Gastrocnemius medialis (tissue), 4 donors: ENCODE results near the gene ANKRD33B. TPM values are rescaled to one million over a fixed set of nuclear protein-coding genes. Genes with fewer than 3 reads are reported as not detected.
A peak's percentile ranks its signal among the peaks of the same experiment; 100 is the strongest.

Source experiments
- ATAC-seq, 2 donors: fragments of 150-250 bp; one replicate each; pipeline ENCODE4 v1.9.1; 2016
- DNase-seq, 2 donors: peaks; one replicate each; pipeline ENCODE4 v3.0.0-alpha.2; 2019
- H3K27ac ChIP-seq, 4 donors: fragments of 200-600 bp; sonication (generic); 1 replicate in 1 of 4; 2 replicates in 3 of 4; pipeline ENCODE4 v1.5.1; 2016 to 2018; ENCODE audit warnings: mild to moderate bottlenecking in 2 of 4, moderate library complexity in 1 of 4
- H3K27me3 ChIP-seq, 3 donors: fragments of 200-600 bp; sonication (generic) in 2 of 3; 1 replicate in 1 of 3; 2 replicates in 2 of 3; pipeline versions ENCODE4 v1.5.1 to v1.6.0; 2016 to 2019; ENCODE audit warnings: mild to moderate bottlenecking in 1 of 3, moderate library complexity in 1 of 3
- H3K36me3 ChIP-seq, 2 donors: fragments of 200-600 bp; sonication (generic) in 1 of 2; one replicate each; pipeline ENCODE4 v1.5.1; 2017 to 2018
- H3K4me1 ChIP-seq, 2 donors: fragments of 200-600 bp; sonication (generic) in 1 of 2; one replicate each; pipeline ENCODE4 v1.5.1; 2016 to 2017; ENCODE audit warnings: mild to moderate bottlenecking in 2 of 2
- H3K4me3 ChIP-seq, 4 donors: fragments of 200-600 bp; sonication (generic) in 3 of 4; 1 replicate in 1 of 4; 2 replicates in 3 of 4; pipeline ENCODE4 v1.5.1; 2016 to 2019; ENCODE audit warnings: mild to moderate bottlenecking in 2 of 4
- H3K9me3 ChIP-seq, 3 donors: fragments of 200-600 bp; sonication (generic) in 2 of 3; 1 replicate in 1 of 3; 2 replicates in 2 of 3; pipeline ENCODE4 v1.5.1; 2016 to 2019
- POLR2A ChIP-seq, 2 donors: fragments of 450-650 bp; IDR thresholded peaks; one replicate each; pipeline ENCODE4 v1.6.1; 2017; ENCODE audit warnings: antibody characterized with exemption in 2 of 2, mild to moderate bottlenecking in 2 of 2, moderate library complexity in 2 of 2
- in situ Hi-C, 4 donors: fragments of 200-750 bp; cut with MboI; loops; one replicate each; pipeline versions ENCODE4 v1.15.0 to v1.8.0; 2017; ENCODE audit warnings: low sequenced_read_pairs in 4 of 4
- intact Hi-C: fragments of 100-400 bp; cut with DNase I; formaldehyde crosslinking; loops from one replicate; pipeline ENCODE4 v1.15.1; 2023; ENCODE audit warnings: low total_unique reads
- total RNA-seq, 4 donors: library from RNA; depleted of rRNA; stranded (reverse); fragments of >200 nt; gene quantifications; one replicate each; pipeline versions ENCODE4 v1.1.0 to v1.2.3, GENCODE V29; 2016
- TF ChIP-seq, protein P1 (sequence below), 5 experiments: fragments of 450-650 bp in 3 of 5; fragments of 200-600 bp in 2 of 5; sonication (generic) in 2 of 5; IDR thresholded peaks in 4 of 5; conservative IDR thresholded peaks in 1 of 5; 1 replicate in 4 of 5; 2 replicates in 1 of 5; pipeline ENCODE4 v1.5.1; 2016 to 2019; ENCODE audit warnings: antibody characterized with exemption in 5 of 5, mild to moderate bottlenecking in 3 of 5, moderate library complexity in 3 of 5

The ANKRD33B gene
- total RNA-seq, 4 donors from 2014 or later, result 2.2 to 38.9 (median 15.1) TPM

DNA sequence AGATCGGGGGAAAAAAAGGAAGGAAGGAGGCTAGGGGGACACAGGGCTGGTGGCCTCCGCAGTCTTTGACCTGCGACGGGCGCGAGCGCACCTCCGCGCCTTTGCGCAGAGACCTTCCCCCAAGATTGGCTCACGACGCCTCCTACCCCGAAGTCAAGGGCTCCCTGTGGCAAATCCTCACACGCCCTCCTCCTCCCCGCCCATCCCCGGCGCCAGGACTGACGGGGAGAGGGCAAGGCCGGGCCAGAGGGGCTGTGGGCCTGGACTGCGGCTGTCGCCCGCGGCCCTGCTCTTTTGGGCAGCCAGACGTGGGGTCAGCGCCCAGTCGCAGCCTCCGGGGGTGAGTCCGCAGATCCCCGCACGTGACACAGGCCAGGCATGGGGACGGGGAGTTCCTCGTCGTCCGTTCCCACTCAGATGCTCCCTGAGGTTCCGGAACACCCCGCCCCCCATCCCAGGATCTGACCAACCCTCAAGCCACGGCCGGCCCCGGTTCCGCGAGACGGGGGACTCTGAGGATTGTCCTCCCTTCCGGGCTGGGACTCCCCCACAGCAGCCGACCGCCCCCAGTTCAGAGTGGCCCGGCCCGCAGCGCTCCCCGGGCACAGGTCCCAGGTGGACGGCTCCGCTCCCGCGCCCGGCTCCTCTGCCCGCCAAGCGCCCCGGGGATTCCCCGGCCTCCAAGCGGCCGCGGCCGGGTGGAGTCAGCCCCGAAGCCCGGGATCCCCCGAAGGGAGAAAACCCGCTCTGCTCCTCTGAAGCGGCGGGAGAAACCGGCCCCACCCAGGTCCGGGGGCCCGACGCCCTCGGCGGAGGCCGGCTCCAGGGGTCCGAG lies 543 bp upstream of the ANKRD33B start:
- H3K4me3 ChIP-seq, result peak overlapping the region; percentile 60 to 79 (median 66)
- TF ChIP-seq POLR2A (IDR thresholded peaks at IDR 0.05), result no peak
- TF ChIP-seq, protein P1, sequence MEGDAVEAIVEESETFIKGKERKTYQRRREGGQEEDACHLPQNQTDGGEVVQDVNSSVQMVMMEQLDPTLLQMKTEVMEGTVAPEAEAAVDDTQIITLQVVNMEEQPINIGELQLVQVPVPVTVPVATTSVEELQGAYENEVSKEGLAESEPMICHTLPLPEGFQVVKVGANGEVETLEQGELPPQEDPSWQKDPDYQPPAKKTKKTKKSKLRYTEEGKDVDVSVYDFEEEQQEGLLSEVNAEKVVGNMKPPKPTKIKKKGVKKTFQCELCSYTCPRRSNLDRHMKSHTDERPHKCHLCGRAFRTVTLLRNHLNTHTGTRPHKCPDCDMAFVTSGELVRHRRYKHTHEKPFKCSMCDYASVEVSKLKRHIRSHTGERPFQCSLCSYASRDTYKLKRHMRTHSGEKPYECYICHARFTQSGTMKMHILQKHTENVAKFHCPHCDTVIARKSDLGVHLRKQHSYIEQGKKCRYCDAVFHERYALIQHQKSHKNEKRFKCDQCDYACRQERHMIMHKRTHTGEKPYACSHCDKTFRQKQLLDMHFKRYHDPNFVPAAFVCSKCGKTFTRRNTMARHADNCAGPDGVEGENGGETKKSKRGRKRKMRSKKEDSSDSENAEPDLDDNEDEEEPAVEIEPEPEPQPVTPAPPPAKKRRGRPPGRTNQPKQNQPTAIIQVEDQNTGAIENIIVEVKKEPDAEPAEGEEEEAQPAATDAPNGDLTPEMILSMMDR (IDR thresholded peaks at IDR 0.05 in 4 of 5, conservative IDR thresholded peaks at IDR 0.05 in 1 of 5), result no peak
- intact Hi-C loops (loop anchor here (5.0 kb wide), 1 partner anchor 121 kb away; the partner anchor contains the start of gene ROPN1L), in situ Hi-C loops (no loop called here)
- ATAC-seq (peak; percentile 33 to 37), DNase-seq (peak in 1 of 2 donors; percentile 24)
- H3K27me3 ChIP-seq, result peaks cover 9 to 17% (median 15%) of the 10 kb centered on the region in 3 donors
- H3K36me3 ChIP-seq, result no peaks in the 10 kb centered on the region
- peak overlapping the region; percentile 68 to 72 (median 70) for H3K27ac ChIP-seq
- peaks cover 0 to 31% of the 10 kb centered on the region in 2 donors for H3K4me1 ChIP-seq
- no peaks in the 10 kb centered on the region for H3K9me3 ChIP-seq

DNA sequence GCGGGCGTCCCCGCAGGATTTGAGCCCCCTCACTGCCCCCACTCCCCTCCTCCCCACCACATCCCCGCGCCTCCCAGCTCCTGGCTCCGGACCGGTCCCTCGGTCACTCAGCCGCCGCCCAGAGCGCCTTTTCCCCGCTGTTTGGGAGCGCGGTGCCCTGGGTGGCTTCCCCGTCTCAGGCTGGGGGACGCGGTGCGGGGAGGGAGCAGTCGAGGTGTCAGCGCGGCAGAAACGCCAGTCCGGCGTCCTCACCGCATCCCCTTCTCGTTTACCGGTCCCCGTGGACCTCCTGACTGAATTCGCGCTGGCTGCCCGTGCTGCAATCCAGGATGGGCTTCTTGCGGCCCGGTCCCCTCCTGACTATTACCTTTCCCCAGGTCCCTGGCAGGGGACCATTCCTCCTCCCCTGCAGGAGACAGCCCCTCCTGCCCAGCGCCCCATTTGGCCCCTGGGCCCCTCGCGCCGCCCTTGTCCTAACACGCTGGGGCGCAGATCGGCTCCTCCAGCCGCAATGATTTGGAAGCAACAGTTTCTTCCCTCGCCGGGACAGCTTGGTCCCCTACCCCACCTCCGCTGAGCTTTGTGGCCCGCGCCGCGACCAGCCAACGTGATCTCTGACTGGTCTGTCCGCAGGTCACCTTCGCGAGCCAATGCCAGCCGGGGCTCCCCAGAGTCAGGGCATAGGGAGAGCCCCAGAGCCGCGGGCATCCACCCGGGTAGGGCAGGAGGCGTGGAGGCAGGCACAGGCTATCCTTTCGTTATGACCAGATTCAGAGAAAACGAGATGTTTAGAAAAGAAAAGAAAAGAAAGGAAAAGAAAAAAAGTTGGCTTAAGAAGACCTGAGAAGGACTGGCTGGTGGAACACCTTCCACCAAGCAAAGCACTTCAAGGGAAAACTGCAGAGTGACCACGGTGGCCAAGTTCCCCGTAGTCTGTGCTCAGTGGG lies 1.2 kb downstream of the ANKRD33B start:
- Histone ChIP-seq H3K4me1 (peaks cover 0 to 31% of the 10 kb centered on the region in 2 donors), H3K9me3 (no peaks in the 10 kb centered on the region), H3K27ac (peak overlapping the region; percentile 34 to 72 (median 69)), H3K4me3 (peak overlapping the region; percentile 60 to 79 (median 66)), H3K27me3 (peaks cover 9 to 17% (median 15%) of the 10 kb centered on the region in 3 donors), H3K36me3 (no peaks in the 10 kb centered on the region)
- intact Hi-C loops, result loop anchor here (1.0 to 5.0 kb wide), 3 partner anchors 36 to 123 kb away; partner anchors contain the start of gene ROPN1L
- DNase-seq, result no peak
- ATAC-seq, result peak; percentile 7 to 10
- TF ChIP-seq, protein P1 (IDR thresholded peaks at IDR 0.05 in 4 of 5, conservative IDR thresholded peaks at IDR 0.05 in 1 of 5), result no peak
- TF ChIP-seq POLR2A (IDR thresholded peaks at IDR 0.05), result peak in 1 of 2 donors; percentile 37
- in situ Hi-C loops, result no loop called here

DNA sequence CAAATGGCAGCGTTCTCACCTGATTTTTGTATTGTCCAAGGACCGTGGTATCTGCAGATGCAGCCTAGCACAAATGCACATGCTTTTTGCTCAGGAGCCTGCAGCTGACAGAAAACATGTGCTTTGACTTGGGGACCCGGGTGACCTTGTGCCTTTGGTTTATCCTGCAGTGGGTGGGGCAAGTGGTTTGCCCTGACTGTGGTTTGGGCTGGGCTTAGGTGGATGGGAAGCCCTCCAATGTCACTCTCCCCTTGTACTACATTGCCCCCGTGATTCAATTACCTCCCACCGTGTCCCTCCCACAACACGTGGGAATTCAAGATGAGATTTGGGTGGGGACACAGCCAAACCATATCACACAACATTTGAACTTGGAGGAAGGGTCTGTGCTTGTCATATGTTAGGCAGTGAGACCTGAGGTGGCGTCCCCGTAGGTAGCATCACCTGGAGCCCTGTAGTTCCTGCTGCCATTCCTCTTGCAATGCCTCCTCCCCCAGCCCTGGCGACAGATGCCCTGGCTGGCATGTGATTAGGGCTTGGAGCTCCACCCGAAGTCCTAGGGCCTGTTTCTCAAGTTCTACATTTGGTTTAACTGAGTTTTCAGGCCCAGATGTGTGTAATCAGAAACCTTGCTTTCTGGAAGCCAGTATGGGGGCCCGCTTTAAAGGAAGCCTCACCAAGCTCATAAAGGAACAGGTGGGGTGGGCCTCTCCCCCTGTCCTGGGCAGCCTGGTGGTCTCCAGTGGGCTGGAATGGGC lies 2.1 kb downstream of the ANKRD33B start:
- peaks cover 0 to 31% of the 10 kb centered on the region in 2 donors for H3K4me1 ChIP-seq
- H3K27ac ChIP-seq, result peak overlapping the region; percentile 31 to 72 (median 69)
- peaks cover 9 to 17% (median 15%) of the 10 kb centered on the region in 3 donors for H3K27me3 ChIP-seq

More for the DNA sequence above, 2.1 kb downstream of the ANKRD33B start:
- intact Hi-C loops (loop anchor here (2.0 kb wide), 1 partner anchor 35 kb away; no protein-coding TSS in a partner anchor), in situ Hi-C loops (no loop called here)
- ATAC-seq (peak in 1 of 2 donors; percentile 16), DNase-seq (no peak)
- TF ChIP-seq, protein P1 (IDR thresholded peaks at IDR 0.05 in 4 of 5, conservative IDR thresholded peaks at IDR 0.05 in 1 of 5), result no peak
- TF ChIP-seq POLR2A (IDR thresholded peaks at IDR 0.05), result no peak
- Histone ChIP-seq H3K9me3 (no peaks in the 10 kb centered on the region), H3K36me3 (no peaks in the 10 kb centered on the region), H3K4me3 (peak overlapping the region; percentile 60 to 79 (median 66))
